22Rv1 (cell line): ENCODE results near the gene DYNC1I1.

Experiments used
- H3K27ac ChIP-seq: fragments of 450-650 bp; 2 replicates; pipeline ENCODE4 v1.5.1; 2017
- CTCF ChIP-seq: fragments of 450-650 bp; IDR thresholded peaks from 2 replicates; pipeline ENCODE4 v1.5.1; 2017; ENCODE audit warnings: mild to moderate bottlenecking
- ZFX ChIP-seq: fragments of 450-650 bp; IDR thresholded peaks from 2 replicates; pipeline ENCODE4 v1.6.1; 2017; ENCODE audit warnings: antibody characterized with exemption, borderline replicate concordance

Gene DYNC1I1

GRCh38 chr7:96061844-96062243, 289.5 kb downstream of the DYNC1I1 start:
- no peak for TF ChIP-seq CTCF
- no peak for TF ChIP-seq ZFX
- no peak overlapping the region for H3K27ac ChIP-seq

GRCh38 chr7:96067321-96067720, 295.0 kb downstream of the DYNC1I1 start:
- H3K27ac ChIP-seq, result no peak overlapping the region

GRCh38 chr7:96069401-96069800, 297.0 kb downstream of the DYNC1I1 start:
- no peak for TF ChIP-seq ZFX

More at GRCh38 chr7:96067321-96067720, 295.0 kb downstream of the DYNC1I1 start:
- TF ChIP-seq ZFX, result no peak
- TF ChIP-seq CTCF, result no peak

GRCh38 chr7:96074871-96075270, 302.5 kb downstream of the DYNC1I1 start:
- TF ChIP-seq ZFX (no peak), CTCF (no peak)

More at GRCh38 chr7:96069401-96069800, 297.0 kb downstream of the DYNC1I1 start:
- H3K27ac ChIP-seq, result no peak overlapping the region

GRCh38 chr7:96075510-96076349, 303.4 kb downstream of the DYNC1I1 start:
- TF ChIP-seq ZFX (no peak), CTCF (peak; percentile 96)
- H3K27ac ChIP-seq, result peak overlapping the region; percentile 16; the same call in 1 of the 2 replicates

More at GRCh38 chr7:96074871-96075270, 302.5 kb downstream of the DYNC1I1 start:
- no peak overlapping the region for H3K27ac ChIP-seq

- H3K27ac ChIP-seq, result peak overlapping the region; percentile 16; the same call in 1 of the 2 replicates
- TF ChIP-seq CTCF (no peak), ZFX (no peak)
Observed at GRCh38 chr7:96076350-96076707, 304.0 kb downstream of the DYNC1I1 start.

- no peak overlapping the region for H3K27ac ChIP-seq
- TF ChIP-seq CTCF, result no peak
- no peak for TF ChIP-seq ZFX
Observed at GRCh38 chr7:96080027-96080426, 307.7 kb downstream of the DYNC1I1 start.
